DMS79 (cell line): ENCODE results near the gene NLRP6.
"Not testable (repeated sequence)": the region's sequence is repeated elsewhere in the genome, so short reads cannot be mapped to it uniquely, and the experiment has no call there.

Experiments used
- DNase-seq: peaks from one replicate; lab custom pipeline; 2025; lab: John Stamatoyannopoulos, UW

NLRP6 gene

GRCh38 chr11:325796-326591 lies 47.8 kb downstream of the NLRP6 start:
- no peak for DNase-seq

GRCh38 chr11:326592-326841 lies 48.3 kb downstream of the NLRP6 start:
- no peak for DNase-seq

GRCh38 chr11:326842-327580 lies 48.8 kb downstream of the NLRP6 start:
- no peak for DNase-seq

GRCh38 chr11:327581-327923 lies 49.3 kb downstream of the NLRP6 start:
- no peak for DNase-seq

GRCh38 chr11:328012-328411 lies 49.8 kb downstream of the NLRP6 start:
- no peak for DNase-seq

- DNase-seq = not testable (repeated sequence)
Observed at GRCh38 chr11:328516-329100, 50.4 kb downstream of the NLRP6 start.

- no peak for DNase-seq
Observed at GRCh38 chr11:329886-330253, 51.7 kb downstream of the NLRP6 start.

GRCh38 chr11:330307-330693 lies 52.1 kb downstream of the NLRP6 start:
- DNase-seq = no peak

GRCh38 chr11:330694-331357 lies 52.6 kb downstream of the NLRP6 start:
- no peak for DNase-seq

- no peak for DNase-seq
Observed at GRCh38 chr11:331358-332060, 53.3 kb downstream of the NLRP6 start.

- no peak for DNase-seq
Observed at GRCh38 chr11:332651-333480, 54.7 kb downstream of the NLRP6 start.

- not testable (repeated sequence) for DNase-seq
Observed at GRCh38 chr11:333616-334263, 55.5 kb downstream of the NLRP6 start.

- no peak for DNase-seq
Observed at GRCh38 chr11:334264-334994, 56.2 kb downstream of the NLRP6 start.
